Ectodermal cell (in vitro differentiated cells): ENCODE results near the gene DPYSL3.

ENCODE experiments used
- H3K27ac ChIP-seq: 2 replicates; pipeline ENCODE4 v1.7.0; 2013; ENCODE audit warnings: mild to moderate bottlenecking, low read depth, low read length; ENCODE audit not compliant: insufficient read depth, poor library complexity, severe bottlenecking
- H3K27me3 ChIP-seq: 2 replicates; pipeline ENCODE4 v1.7.0; 2013; ENCODE audit warnings: mild to moderate bottlenecking, low read length; ENCODE audit not compliant: insufficient read depth, control insufficient read depth, poor library complexity, severe bottlenecking
- H3K36me3 ChIP-seq: one replicate; pipeline ENCODE4 v1.7.0; 2013; ENCODE audit warnings: low read length; ENCODE audit not compliant: control insufficient read depth, insufficient read depth
- H3K4me1 ChIP-seq: one replicate; pipeline ENCODE4 v1.7.0; 2013; ENCODE audit warnings: low read length; ENCODE audit not compliant: control insufficient read depth, insufficient read depth
- H3K4me3 ChIP-seq: 2 replicates; pipeline ENCODE4 v1.7.0; 2013; ENCODE audit warnings: low read depth, low read length, control low read depth; ENCODE audit not compliant: insufficient read depth
- H3K9me3 ChIP-seq: 2 replicates; pipeline ENCODE4 v1.7.0; 2013; ENCODE audit warnings: mild to moderate bottlenecking, low read length, moderate library complexity; ENCODE audit not compliant: control insufficient read depth
- WGBS, 2 experiments: methylation state at CpG; one replicate each; pipeline ENCODE4 v1.1.7; 2013; ENCODE audit warnings: missing lambda C conversion rate in 2 of 2; 5-methylcytosine and 5-hydroxymethylcytosine counted together

Gene DPYSL3

GRCh38 chr5:147455822-147456450, 53.9 kb downstream of the DPYSL3 start:
- H3K27me3 ChIP-seq = no peaks in the 10 kb centered on the region
- H3K4me3 ChIP-seq = no peak overlapping the region
- H3K36me3 ChIP-seq = no peaks in the 10 kb centered on the region
- H3K4me1 ChIP-seq = peaks cover 29% of the 10 kb centered on the region
- peak overlapping the region; percentile 81 for H3K27ac ChIP-seq
- 67 to 84% methylated on average over 1 of the region's 1 CpG for WGBS, 2 experiments
- H3K9me3 ChIP-seq = no peaks in the 10 kb centered on the region

DNA sequence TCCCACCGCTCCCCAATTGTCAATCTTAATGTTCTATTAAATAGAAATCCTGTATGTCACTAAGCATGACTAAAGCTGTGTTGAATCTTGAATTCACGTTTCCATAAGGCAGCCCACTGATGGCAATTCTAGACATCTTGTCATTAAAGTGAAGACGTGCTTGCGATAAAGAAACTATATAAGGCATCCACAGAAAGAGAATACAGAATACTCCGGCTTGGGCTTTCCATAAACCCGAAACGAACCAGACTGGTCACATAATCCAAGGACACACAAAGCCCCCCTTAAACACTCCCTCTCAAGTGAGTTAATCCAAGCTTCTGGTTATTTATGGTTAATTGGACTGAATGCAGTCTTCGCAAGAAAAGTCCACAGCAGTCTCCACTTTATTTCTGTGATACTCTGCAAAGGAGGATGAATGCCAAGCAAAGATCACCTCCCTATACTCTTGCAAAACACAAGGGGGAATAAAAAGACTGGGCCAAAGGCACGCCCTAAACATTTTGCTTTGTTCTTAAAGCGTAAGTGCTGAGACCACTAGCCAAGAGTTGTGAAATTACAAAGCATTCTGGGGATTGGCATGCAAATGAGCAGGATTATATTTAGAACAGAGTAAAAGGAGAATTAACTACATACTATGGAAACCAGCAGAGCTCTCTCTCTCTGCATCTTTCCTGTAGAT, 54.7 kb downstream of the DPYSL3 start:
- Histone ChIP-seq H3K36me3 (no peaks in the 10 kb centered on the region), H3K27me3 (no peaks in the 10 kb centered on the region), H3K4me3 (no peak overlapping the region), H3K4me1 (peaks cover 33% of the 10 kb centered on the region), H3K27ac (peak overlapping the region; percentile 9), H3K9me3 (no peaks in the 10 kb centered on the region)
- 36 to 45% methylated on average over 10 of the region's 10 CpGs for WGBS, 2 experiments

DNA sequence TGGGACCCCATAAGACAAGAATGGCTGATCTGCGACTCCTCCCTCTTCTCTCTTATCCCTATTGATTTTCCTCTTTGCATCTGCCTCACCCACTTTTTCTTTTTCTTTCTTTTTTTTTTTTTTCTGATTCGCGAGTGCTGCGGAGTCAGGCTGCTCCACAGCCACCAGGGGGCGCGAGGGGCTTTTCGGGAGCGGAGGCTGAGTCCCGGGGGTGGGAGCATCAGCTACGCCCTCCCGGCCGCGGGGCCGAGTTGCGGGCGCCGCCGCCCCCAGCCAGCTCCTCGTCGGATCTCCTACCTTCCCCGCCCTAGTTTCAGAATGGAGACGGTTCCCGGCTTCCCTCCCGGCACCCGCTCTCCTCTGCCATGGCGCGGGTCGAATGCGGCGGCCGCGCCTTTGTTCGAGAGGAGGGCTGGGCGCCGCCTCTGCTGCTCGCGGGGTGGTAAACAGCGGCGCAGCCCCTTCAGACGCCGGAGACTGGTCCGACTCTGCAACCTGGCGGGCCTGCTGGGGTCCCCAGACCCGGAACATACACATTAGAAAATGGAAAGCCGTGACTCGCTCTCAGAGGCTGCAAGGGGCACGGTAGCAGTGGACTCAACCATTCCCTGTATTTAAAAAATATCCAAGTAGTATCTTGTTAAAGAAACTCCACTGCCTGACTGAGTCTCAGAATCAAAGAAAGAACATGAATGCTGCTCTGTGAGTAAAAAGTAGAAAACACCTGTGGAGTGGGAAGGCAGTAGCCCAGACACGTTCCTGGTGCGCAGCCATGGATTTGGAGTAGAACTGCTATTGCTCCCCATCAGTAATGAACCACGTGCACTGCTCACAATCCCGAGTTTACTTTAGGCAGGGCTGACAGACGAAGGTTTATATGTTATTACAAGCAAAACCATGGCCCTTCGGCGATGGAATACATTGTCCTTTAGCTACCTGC, 55.7 kb downstream of the DPYSL3 start:
- H3K27me3 ChIP-seq = no peaks in the 10 kb centered on the region
- peak overlapping the region; percentile 91 for H3K27ac ChIP-seq
- H3K36me3 ChIP-seq = no peaks in the 10 kb centered on the region
- no peaks in the 10 kb centered on the region for H3K9me3 ChIP-seq
- peak overlapping the region; percentile 83 for H3K4me3 ChIP-seq
- peaks cover 42% of the 10 kb centered on the region for H3K4me1 ChIP-seq
- 2 to 3% methylated on average over 53 to 54 of the region's 54 CpGs for WGBS, 2 experiments

GRCh38 chr5:147452165-147452811, 57.6 kb downstream of the DPYSL3 start:
- no peaks in the 10 kb centered on the region for H3K27me3 ChIP-seq
- no peaks in the 10 kb centered on the region for H3K36me3 ChIP-seq
- H3K27ac ChIP-seq = peak overlapping the region; percentile 91
- WGBS, 2 experiments = 0% methylated on average over 22 to 25 of the region's 25 CpGs
- peak overlapping the region; percentile 83 for H3K4me3 ChIP-seq
- no peaks in the 10 kb centered on the region for H3K9me3 ChIP-seq
- H3K4me1 ChIP-seq = peaks cover 46% of the 10 kb centered on the region

DNA sequence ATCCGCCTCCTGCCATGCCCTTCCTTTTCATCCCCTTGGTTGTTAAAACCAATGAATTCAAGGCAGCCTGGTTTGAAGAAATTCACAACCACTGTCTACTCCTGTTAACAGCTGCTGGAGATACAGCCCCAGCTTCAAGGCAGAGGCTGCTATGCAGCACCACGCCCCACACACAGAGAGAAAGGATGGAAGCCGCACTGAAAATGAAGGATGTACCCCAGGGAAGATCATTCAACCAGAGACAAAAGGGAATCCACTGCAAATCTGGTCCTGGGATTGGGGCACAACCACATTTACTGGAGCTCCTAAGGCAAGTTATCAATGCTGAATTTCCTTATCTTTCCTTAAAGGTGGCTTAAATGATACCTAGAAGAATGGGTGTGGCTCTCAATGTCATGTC, 58.7 kb downstream of the DPYSL3 start:
- H3K9me3 ChIP-seq = no peaks in the 10 kb centered on the region
- WGBS, 2 experiments = 15 to 16% methylated on average over 3 of the region's 3 CpGs
- peak overlapping the region; percentile 83 for H3K4me3 ChIP-seq
- no peak overlapping the region for H3K27ac ChIP-seq
- H3K36me3 ChIP-seq = peaks cover 5% of the 10 kb centered on the region
- H3K4me1 ChIP-seq = peaks cover 52% of the 10 kb centered on the region
- H3K27me3 ChIP-seq = no peaks in the 10 kb centered on the region

GRCh38 chr5:147450606-147451005, 59.3 kb downstream of the DPYSL3 start:
- Histone ChIP-seq H3K36me3 (peaks cover 5% of the 10 kb centered on the region), H3K4me3 (peak overlapping the region; percentile 83), H3K9me3 (no peaks in the 10 kb centered on the region), H3K4me1 (peaks cover 46% of the 10 kb centered on the region), H3K27ac (peak overlapping the region; percentile 46), H3K27me3 (no peaks in the 10 kb centered on the region)

DNA sequence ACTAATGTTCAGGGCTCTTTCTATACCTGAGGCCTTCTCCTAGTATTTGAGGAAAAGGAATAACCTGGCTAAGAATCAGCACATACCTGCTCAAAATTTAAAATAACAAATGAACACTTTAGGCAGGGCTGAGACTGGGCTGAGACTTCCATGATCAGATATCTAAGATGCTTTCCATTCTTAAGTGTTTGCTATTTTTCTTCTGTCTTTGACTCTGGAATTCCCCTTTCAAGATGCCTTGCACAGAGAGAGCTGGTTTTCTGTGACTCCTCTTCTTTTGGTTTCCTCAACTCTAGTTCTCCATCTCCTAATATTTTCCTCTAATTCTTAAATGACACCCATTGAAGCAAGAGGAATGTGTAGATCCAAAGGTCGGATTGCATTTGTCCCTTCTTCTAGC, 61.1 kb downstream of the DPYSL3 start:
- Histone ChIP-seq H3K27me3 (no peaks in the 10 kb centered on the region), H3K4me3 (no peak overlapping the region), H3K9me3 (no peaks in the 10 kb centered on the region), H3K27ac (no peak overlapping the region), H3K36me3 (peaks cover 5% of the 10 kb centered on the region), H3K4me1 (peaks cover 34% of the 10 kb centered on the region)
- 70 to 75% methylated on average over 1 of the region's 1 CpG for WGBS, 2 experiments

- Histone ChIP-seq H3K9me3 (no peaks in the 10 kb centered on the region), H3K4me1 (peaks cover 41% of the 10 kb centered on the region), H3K27ac (peak overlapping the region; percentile 9), H3K36me3 (peaks cover 5% of the 10 kb centered on the region), H3K27me3 (no peaks in the 10 kb centered on the region), H3K4me3 (no peak overlapping the region)
- 89 to 92% methylated on average over 2 of the region's 2 CpGs for WGBS, 2 experiments
These were observed 63.3 kb downstream of the DPYSL3 start for GRCh38 chr5:147446523-147446922.

GRCh38 chr5:147445917-147446316, 64.0 kb downstream of the DPYSL3 start:
- peaks cover 5% of the 10 kb centered on the region for H3K36me3 ChIP-seq
- no peaks in the 10 kb centered on the region for H3K27me3 ChIP-seq
- H3K4me3 ChIP-seq = no peak overlapping the region
- 91 to 95% methylated on average over 2 of the region's 2 CpGs for WGBS, 2 experiments
- H3K4me1 ChIP-seq = peaks cover 41% of the 10 kb centered on the region
- H3K9me3 ChIP-seq = no peaks in the 10 kb centered on the region
- H3K27ac ChIP-seq = peak overlapping the region; percentile 9

DNA sequence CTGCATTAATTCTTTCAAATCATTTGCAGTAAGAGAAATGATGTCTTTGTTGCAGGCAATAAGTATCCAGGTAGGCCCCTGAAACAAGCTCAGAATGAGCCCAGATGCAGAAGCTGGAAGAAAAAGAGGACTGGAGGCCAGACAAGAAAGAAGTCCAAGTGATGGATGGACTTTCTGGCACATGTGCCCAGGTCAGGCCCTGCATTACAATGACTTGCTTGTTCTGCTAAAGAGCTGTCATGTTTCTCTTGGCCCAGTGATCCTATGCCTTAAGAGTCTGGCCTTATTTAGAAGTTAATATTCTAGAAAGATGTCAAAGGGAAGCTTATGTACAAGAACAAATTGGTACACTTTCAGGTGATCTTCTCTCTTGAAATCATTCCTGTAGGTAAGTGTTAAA, 64.8 kb downstream of the DPYSL3 start:
- Histone ChIP-seq H3K4me1 (peaks cover 36% of the 10 kb centered on the region), H3K4me3 (no peak overlapping the region), H3K27me3 (no peaks in the 10 kb centered on the region), H3K9me3 (no peaks in the 10 kb centered on the region), H3K27ac (no peak overlapping the region), H3K36me3 (peaks cover 5% of the 10 kb centered on the region)
